ENCODE data around the gene RMI2.

The RMI2 gene

GRCh38 chr16:11346700-11347319 is 1.6 kb downstream of the RMI2 start:
- no peak overlapping the region for H3K4me3 ChIP-seq (ENCODE audit: low read depth, low read length)
- TF ChIP-seq CTCF (IDR thresholded peaks at IDR 0.05; ENCODE audit: borderline replicate concordance, insufficient read depth, low read depth, low read length): no peak

- no peak for TF ChIP-seq CTCF (IDR thresholded peaks at IDR 0.05; ENCODE audit: borderline replicate concordance, insufficient read depth, low read depth, low read length)
- no peak overlapping the region for H3K4me3 ChIP-seq (ENCODE audit: low read depth, low read length)
Observed at GRCh38 chr16:11347831-11348230, 2.6 kb downstream of the RMI2 start.

DNA sequence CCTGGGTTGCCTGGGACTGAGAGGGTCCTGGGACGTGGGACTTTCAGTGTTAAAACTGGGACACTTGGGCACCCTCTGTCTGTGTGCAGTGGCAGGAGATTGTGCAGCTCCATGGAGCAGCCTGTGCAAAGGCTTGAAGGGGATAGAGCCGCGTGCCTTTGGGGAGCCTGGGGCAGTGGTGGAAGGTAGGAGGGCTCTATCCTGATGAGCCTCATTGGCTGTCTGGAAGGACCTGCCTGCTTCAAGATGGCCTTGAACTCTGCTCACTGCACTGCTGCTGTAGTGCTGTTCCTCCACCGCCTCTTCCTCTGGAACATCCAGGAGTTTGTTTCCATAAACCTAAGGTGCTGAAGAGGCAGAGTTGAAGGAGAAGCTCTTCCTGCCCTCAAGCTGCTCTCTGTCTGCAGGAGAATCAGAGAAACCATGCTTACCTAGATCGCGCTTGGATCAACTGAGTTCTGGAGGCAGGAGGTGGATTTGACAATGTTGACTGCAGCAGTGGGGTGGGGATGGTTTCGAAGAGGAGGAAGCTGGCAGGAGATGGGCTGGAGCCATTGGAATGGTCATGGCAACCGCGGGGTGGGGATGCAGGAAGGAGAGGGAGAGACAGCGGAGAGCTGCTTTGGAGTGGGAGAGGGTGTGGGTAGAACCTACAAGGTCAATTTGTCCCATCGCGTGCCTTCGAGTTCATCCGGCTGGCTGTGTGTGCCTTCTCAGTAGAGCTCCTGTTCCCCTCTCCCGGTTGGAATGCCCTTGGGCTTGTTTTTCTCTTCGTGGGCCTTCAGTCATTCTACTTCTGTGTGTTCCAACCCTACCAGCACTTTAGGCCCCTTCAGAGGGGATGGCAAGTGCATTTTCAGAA is 3.7 kb downstream of the RMI2 start:
- no peak overlapping the region for H3K4me3 ChIP-seq (ENCODE audit: low read depth, low read length)
- TF ChIP-seq CTCF (IDR thresholded peaks at IDR 0.05; ENCODE audit: borderline replicate concordance, insufficient read depth, low read depth, low read length): no peak

GRCh38 chr16:11349599-11350276 is 4.5 kb downstream of the RMI2 start:
- TF ChIP-seq CTCF (IDR thresholded peaks at IDR 0.05; ENCODE audit: borderline replicate concordance, insufficient read depth, low read depth, low read length): no peak
- no peak overlapping the region for H3K4me3 ChIP-seq (ENCODE audit: low read depth, low read length)

- no peak for TF ChIP-seq CTCF (IDR thresholded peaks at IDR 0.05; ENCODE audit: borderline replicate concordance, insufficient read depth, low read depth, low read length)
- no peak overlapping the region for H3K4me3 ChIP-seq (ENCODE audit: low read depth, low read length)
Observed at GRCh38 chr16:11350519-11350918, 5.3 kb downstream of the RMI2 start.

- no peak for TF ChIP-seq CTCF (IDR thresholded peaks at IDR 0.05; ENCODE audit: borderline replicate concordance, insufficient read depth, low read depth, low read length)
Observed at GRCh38 chr16:11350921-11351335, 5.7 kb downstream of the RMI2 start.

More at GRCh38 chr16:11350921-11351335, 5.7 kb downstream of the RMI2 start:
- H3K4me3 ChIP-seq (ENCODE audit: low read depth, low read length): no peak overlapping the region

Measured in GM12875 (cell line).